ENCODE data around the gene GLYATL3. TPM values are rescaled to one million over a fixed set of nuclear protein-coding genes. Genes with fewer than 3 reads are reported as not detected.

The GLYATL3 gene
- total and polyA plus RNA-seq, 11 donors: not detected

DNA sequence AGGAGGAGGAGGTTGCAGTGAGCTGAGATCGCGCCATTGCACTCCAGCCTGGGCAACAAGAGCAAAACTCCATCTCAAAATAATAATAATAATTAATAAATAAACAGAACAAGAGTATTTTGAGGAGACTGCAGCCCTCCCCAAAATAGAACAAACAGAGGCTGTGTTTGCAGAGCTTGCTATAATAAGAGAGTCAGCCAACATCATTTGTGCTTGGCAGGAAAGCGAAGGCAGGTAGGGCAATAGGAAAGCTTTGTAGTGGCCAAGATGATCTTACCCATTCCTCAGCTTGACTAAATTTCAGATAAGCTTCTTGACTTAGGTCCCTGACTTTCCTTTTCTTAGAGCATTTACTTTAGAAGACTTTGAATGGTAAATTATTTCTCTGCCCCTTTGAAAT lies 57.5 kb downstream of the GLYATL3 start:
- no peak overlapping the region for H3K27ac ChIP-seq
- H3K4me1 ChIP-seq: peaks cover 0 to under 1% (median 0%) of the 10 kb centered on the region in 12 donors
- no peaks in the 10 kb centered on the region for H3K9me3 ChIP-seq
- intact Hi-C loops (cut with DNase I): no loop called here
- peaks cover 0 to 16% (median 0%) of the 10 kb centered on the region in 9 donors for H3K27me3 ChIP-seq
- no peak overlapping the region for H3K4me3 ChIP-seq
- no peak for TF ChIP-seq POLR2A (IDR thresholded peaks at IDR 0.05)
- TF ChIP-seq, protein P1, sequence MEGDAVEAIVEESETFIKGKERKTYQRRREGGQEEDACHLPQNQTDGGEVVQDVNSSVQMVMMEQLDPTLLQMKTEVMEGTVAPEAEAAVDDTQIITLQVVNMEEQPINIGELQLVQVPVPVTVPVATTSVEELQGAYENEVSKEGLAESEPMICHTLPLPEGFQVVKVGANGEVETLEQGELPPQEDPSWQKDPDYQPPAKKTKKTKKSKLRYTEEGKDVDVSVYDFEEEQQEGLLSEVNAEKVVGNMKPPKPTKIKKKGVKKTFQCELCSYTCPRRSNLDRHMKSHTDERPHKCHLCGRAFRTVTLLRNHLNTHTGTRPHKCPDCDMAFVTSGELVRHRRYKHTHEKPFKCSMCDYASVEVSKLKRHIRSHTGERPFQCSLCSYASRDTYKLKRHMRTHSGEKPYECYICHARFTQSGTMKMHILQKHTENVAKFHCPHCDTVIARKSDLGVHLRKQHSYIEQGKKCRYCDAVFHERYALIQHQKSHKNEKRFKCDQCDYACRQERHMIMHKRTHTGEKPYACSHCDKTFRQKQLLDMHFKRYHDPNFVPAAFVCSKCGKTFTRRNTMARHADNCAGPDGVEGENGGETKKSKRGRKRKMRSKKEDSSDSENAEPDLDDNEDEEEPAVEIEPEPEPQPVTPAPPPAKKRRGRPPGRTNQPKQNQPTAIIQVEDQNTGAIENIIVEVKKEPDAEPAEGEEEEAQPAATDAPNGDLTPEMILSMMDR (IDR thresholded peaks at IDR 0.05): no peak
- no peak for DNase-seq
- H3K36me3 ChIP-seq: no peaks in the 10 kb centered on the region
- 71 to 95% (median 88%) methylated on average over 3 of the region's 3 CpGs for WGBS, 4 donors
- ATAC-seq: no peak

DNA sequence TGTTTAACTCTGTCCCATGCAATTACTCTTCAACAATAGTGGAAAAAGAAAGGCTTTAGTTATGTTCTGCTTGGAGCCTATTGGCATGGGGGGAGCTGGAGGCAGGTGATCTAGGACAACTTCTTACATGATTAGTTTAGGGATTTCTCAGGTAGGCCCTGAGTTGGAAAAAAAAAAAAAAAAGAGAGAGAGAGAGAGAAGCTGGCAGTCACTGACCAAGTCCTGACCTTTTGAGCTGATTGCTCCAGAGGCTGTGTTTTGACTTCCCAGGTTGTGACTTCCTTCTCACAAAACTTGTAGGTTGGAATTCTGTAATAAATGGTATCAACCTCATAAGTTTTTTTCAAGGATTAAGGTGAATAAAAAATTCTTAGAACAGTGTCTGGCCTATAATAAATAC lies 58.5 kb downstream of the GLYATL3 start:
- Histone ChIP-seq H3K4me1 (no peaks in the 10 kb centered on the region), H3K27ac (no peak overlapping the region), H3K27me3 (peaks cover 0 to 6% (median 0%) of the 10 kb centered on the region in 9 donors), H3K36me3 (no peaks in the 10 kb centered on the region), H3K4me3 (no peak overlapping the region), H3K9me3 (no peaks in the 10 kb centered on the region)
- no peak for DNase-seq
- TF ChIP-seq, protein P1 (IDR thresholded peaks at IDR 0.05): no peak
- no peak for TF ChIP-seq POLR2A (IDR thresholded peaks at IDR 0.05)
- no peak for ATAC-seq
- intact Hi-C loops (cut with DNase I): no loop called here

DNA sequence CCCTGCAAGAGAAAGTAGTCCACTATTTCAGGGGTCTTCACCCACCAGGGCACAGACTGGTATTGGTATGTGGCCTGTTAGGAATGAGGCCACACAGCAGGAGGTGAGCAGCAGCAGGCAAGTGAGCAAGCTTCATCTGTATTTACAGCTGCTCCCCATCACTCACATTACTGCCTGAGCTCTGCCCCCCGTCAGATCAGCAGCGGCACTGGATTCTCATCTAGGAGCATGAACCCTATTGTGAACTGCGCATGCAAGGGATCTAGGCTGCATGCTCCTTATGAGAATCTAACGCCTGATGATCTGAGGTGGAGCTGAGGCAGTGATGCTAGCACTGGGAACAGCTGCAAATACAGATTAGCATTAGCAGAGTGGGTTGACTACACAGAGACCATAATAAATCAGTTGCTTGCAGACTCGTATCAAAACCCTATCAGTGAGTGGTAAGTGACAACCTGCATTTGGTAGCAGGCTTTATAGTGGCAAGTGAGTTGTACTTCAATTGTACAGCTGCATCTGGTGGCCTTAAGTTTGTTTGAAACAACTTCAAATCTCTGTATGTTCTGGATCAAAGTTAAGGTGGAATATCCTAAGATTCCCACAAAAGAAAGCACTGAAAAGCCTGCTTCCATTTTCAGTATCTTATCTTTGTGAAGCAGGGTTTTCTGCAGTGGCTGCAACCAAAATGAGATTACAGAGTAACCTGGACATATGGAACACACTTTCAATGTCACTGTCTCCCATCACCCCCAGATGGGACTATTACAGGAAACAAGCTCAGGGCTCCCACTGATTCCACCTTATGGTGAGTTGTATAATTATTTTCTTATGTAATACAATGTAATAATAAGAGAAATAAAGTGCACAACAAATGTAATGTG lies 63.5 kb downstream of the GLYATL3 start:
- ATAC-seq (no peak), DNase-seq (no peak)
- Histone ChIP-seq H3K4me1 (peaks cover 0 to 3% (median 0%) of the 10 kb centered on the region in 12 donors), H3K9me3 (peaks cover 0 to 8% (median 0%) of the 10 kb centered on the region in 12 donors), H3K27me3 (peaks cover 0 to 5% (median 0%) of the 10 kb centered on the region in 9 donors), H3K4me3 (no peak overlapping the region), H3K27ac (no peak overlapping the region), H3K36me3 (no peaks in the 10 kb centered on the region)
- intact Hi-C loops (cut with DNase I): no loop called here
- 54 to 69% (median 65%) methylated on average over 5 of the region's 5 CpGs for WGBS, 4 donors
- TF ChIP-seq, protein P1 (IDR thresholded peaks at IDR 0.05): no peak

DNA sequence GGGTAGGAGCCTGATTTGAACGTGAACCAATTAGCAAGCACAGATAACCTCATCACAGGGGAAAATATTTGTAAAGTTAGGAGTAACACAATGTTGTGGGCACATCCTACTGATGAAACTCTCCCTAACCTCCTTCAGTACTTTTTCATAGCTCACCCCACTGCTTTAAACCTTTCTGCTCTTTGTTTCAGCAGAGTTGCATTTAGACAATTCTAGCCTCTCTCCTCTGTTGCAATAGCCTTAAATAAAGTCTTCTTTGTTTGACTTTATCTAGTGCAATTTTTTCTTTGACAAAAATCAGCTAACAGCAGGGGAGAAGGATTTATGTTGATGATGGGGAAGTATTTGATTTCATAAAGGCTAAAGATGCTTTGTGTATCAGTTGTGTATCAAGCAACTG lies 64.8 kb downstream of the GLYATL3 start:
- TF ChIP-seq POLR2A (IDR thresholded peaks at IDR 0.05): no peak
- TF ChIP-seq, protein P1 (IDR thresholded peaks at IDR 0.05): no peak
- Histone ChIP-seq H3K4me3 (no peak overlapping the region), H3K9me3 (peaks cover 0 to 8% (median 0%) of the 10 kb centered on the region in 12 donors), H3K36me3 (no peaks in the 10 kb centered on the region), H3K4me1 (peaks cover 0 to 3% (median 0%) of the 10 kb centered on the region in 12 donors), H3K27ac (no peak overlapping the region), H3K27me3 (peaks cover 0 to 5% (median 0%) of the 10 kb centered on the region in 9 donors)
- ATAC-seq (no peak), DNase-seq (no peak)
- intact Hi-C loops (cut with DNase I): no loop called here
- WGBS, 4 donors: 38 to 64% (median 56%) methylated on average over 1 of the region's 1 CpG

All from heart left ventricle (tissue), 16 donors.